HCT116 (cell line): ENCODE results near the gene UVSSA. TPM values are rescaled to one million over a fixed set of nuclear protein-coding genes. Genes with fewer than 3 reads are reported as not detected.

ENCODE experiments used
- ATAC-seq: fragments of 200-7000 bp; cut with Tn5 transposase; 2 replicates; pipeline ENCODE4 v1.9.1; 2020; ENCODE audit warnings: mild to moderate bottlenecking, moderate library complexity
- BruUV-seq: library from RNA; stranded (reverse); fragments of 400-500 nt; replicated peaks from 2 replicates; lab custom pipeline; 2021; lab: Mats Ljungman, UMichigan
- CTCF ChIA-PET: fragments of 300-600 bp; sonication (Branson Sonifier 250); formaldehyde crosslinking; loops from one replicate; lab custom pipeline; 2021; ENCODE audit warnings: antibody characterized with exemption; lab: Charles Lee
- POLR2A ChIA-PET: fragments of 300-600, 350-600 bp; sonication (Branson Sonifier 250); formaldehyde crosslinking; loops from one replicate; lab custom pipeline; 2021; ENCODE audit warnings: antibody characterized with exemption; lab: Charles Lee
- RAD21 ChIA-PET, 2 experiments: fragments of 300-600 bp; sonication (Branson Sonifier 250); formaldehyde crosslinking; loops; one replicate each; lab custom pipeline; 2023; ENCODE audit warnings: low total read pairs in 2 of 2; ENCODE audit not compliant: uncharacterized antibody in 2 of 2, unreplicated experiment in 2 of 2, low non-redundant PET in 1 of 2; lab: Charles Lee
- DNase-seq: peaks from one replicate; pipeline ENCODE4 v3.0.0-alpha.2; 2010; ENCODE audit warnings: low read depth, low spot score
- H2AFZ ChIP-seq: fragments of 200-600 bp; shearing (Covaris generic), sonication (generic); 2 replicates; pipeline ENCODE4 v1.6.1; 2017; ENCODE audit warnings: low read depth, mixed run types, mixed read lengths, antibody characterized with exemption, low read length; ENCODE audit not compliant: poor library complexity, severe bottlenecking
- H3K27ac ChIP-seq: 2 replicates; pipeline ENCODE4 v1.5.1; 2012; ENCODE audit warnings: low read depth, low read length
- H3K27me3 ChIP-seq: fragments of 200-600 bp; sonication (generic); 2 replicates; pipeline ENCODE4 v1.6.1; 2016; ENCODE audit warnings: mixed run types, low read length, mixed read lengths; ENCODE audit not compliant: insufficient read depth
- H3K36me3 ChIP-seq, 2 experiments: fragments of 200-500 bp in 1 of 2; fragments of 200-600 bp in 1 of 2; sonication (Bioruptor generic) in 1 of 2; sonication (generic) in 1 of 2; 2 replicates each; pipeline versions ENCODE4 v1.5.1 to v1.6.1; 2014 to 2016; ENCODE audit warnings: low read length in 2 of 2, inconsistent platforms in 1 of 2, mixed read lengths in 1 of 2, mixed run types in 1 of 2; ENCODE audit not compliant: insufficient read depth in 2 of 2, control insufficient read depth in 1 of 2
- H3K4me1 ChIP-seq, 2 experiments: fragments of 200-600 bp in 1 of 2; sonication (generic) in 1 of 2; 2 replicates each; pipeline versions ENCODE4 v1.5.1 to v1.6.1; 2012 to 2017; ENCODE audit warnings: low read length in 2 of 2, inconsistent platforms in 1 of 2, mild to moderate bottlenecking in 1 of 2, mixed read lengths in 1 of 2, mixed run types in 1 of 2, moderate library complexity in 1 of 2; ENCODE audit not compliant: insufficient read depth in 2 of 2, control insufficient read depth in 1 of 2
- H3K4me2 ChIP-seq: fragments of 200-600 bp; sonication (generic); 2 replicates; pipeline ENCODE4 v1.6.1; 2017; ENCODE audit warnings: mixed run types, low read length, mixed read lengths
- H3K4me3 ChIP-seq, 2 experiments: fragments of 200-600 bp in 1 of 2; sonication (generic) in 1 of 2; replicated peaks in 1 of 2; 2 replicates each; pipeline ENCODE4 v1.5.1; 2011 to 2016; ENCODE audit warnings: low read length in 2 of 2, control low read depth in 1 of 2, low read depth in 1 of 2, mild to moderate bottlenecking in 1 of 2, mixed read lengths in 1 of 2, mixed run types in 1 of 2
- H3K79me2 ChIP-seq: fragments of 200-600 bp; sonication (generic); 2 replicates; pipeline ENCODE4 v1.6.1; 2017; ENCODE audit warnings: mild to moderate bottlenecking, mixed run types, low read length, moderate library complexity, mixed read lengths; ENCODE audit not compliant: insufficient read depth
- H3K9ac ChIP-seq: fragments of 200-600 bp; sonication (generic); 2 replicates; pipeline ENCODE4 v1.6.1; 2016; ENCODE audit warnings: low read length, mixed read lengths
- H3K9me2 ChIP-seq: fragments of 200-600 bp; sonication (generic), shearing (Covaris generic); 2 replicates; pipeline ENCODE4 v1.6.1; 2017; ENCODE audit warnings: mixed run types, mild to moderate bottlenecking, moderate library complexity; ENCODE audit not compliant: insufficient read depth
- H3K9me3 ChIP-seq, 2 experiments: fragments of 200-500 bp in 1 of 2; fragments of 200-600 bp in 1 of 2; sonication (Bioruptor generic) in 1 of 2; sonication (generic) in 1 of 2; 2 replicates each; pipeline ENCODE4 v1.6.1; 2014 to 2017; ENCODE audit warnings: low read length in 2 of 2, mixed read lengths in 2 of 2, inconsistent platforms in 1 of 2, low read depth in 1 of 2, mild to moderate bottlenecking in 1 of 2, mixed run types in 1 of 2, moderate library complexity in 1 of 2; ENCODE audit not compliant: control insufficient read depth in 1 of 2, insufficient read depth in 1 of 2
- H4K20me1 ChIP-seq: fragments of 200-600 bp; sonication (generic), shearing (Covaris generic); 2 replicates; pipeline ENCODE4 v1.6.1; 2017; ENCODE audit warnings: mixed run types, mild to moderate bottlenecking, moderate library complexity; ENCODE audit not compliant: insufficient read depth
- CBX3 ChIP-seq: IDR thresholded peaks from 2 replicates; pipeline ENCODE4 v1.6.1; 2012; ENCODE audit warnings: low read depth
- CEBPB ChIP-seq: IDR thresholded peaks from 2 replicates; pipeline ENCODE4 v1.6.1; 2012; ENCODE audit warnings: low read depth
- EGR1 ChIP-seq: IDR thresholded peaks from 2 replicates; pipeline ENCODE4 v1.6.1; 2012; ENCODE audit warnings: low read depth
- ELF1 ChIP-seq: IDR thresholded peaks from 2 replicates; pipeline ENCODE4 v1.6.1; 2012; ENCODE audit warnings: low read depth, borderline replicate concordance
- EZH2phosphoT487 ChIP-seq: fragments of 200-600 bp; IDR thresholded peaks from 2 replicates; pipeline ENCODE4 v1.6.1; 2018; ENCODE audit warnings: antibody characterized with exemption, borderline replicate concordance
- FOSL1 ChIP-seq: IDR thresholded peaks from 2 replicates; pipeline ENCODE4 v1.6.1; 2012; ENCODE audit warnings: low read depth
- JUND ChIP-seq: IDR thresholded peaks from 2 replicates; pipeline ENCODE4 v1.6.1; 2012
- MAX ChIP-seq: IDR thresholded peaks from 2 replicates; pipeline ENCODE4 v1.6.1; 2012
- POLR2A ChIP-seq: IDR thresholded peaks from 2 replicates; pipeline ENCODE4 v1.7.0; 2011; ENCODE audit warnings: borderline replicate concordance; ENCODE audit not compliant: insufficient read depth, insufficient read length; ENCODE audit errors: extremely low read depth
- POLR2AphosphoS5 ChIP-seq: IDR thresholded peaks from 2 replicates; pipeline ENCODE4 v1.6.1; 2011; ENCODE audit warnings: mild to moderate bottlenecking, low read depth, low read length, moderate library complexity
- REST ChIP-seq: IDR thresholded peaks from 2 replicates; pipeline ENCODE4 v1.6.1; 2012; ENCODE audit warnings: low read depth
- SIN3A ChIP-seq: IDR thresholded peaks from 2 replicates; pipeline ENCODE4 v1.6.1; 2012; ENCODE audit warnings: low read depth
- SP1 ChIP-seq: IDR thresholded peaks from 2 replicates; pipeline ENCODE4 v1.6.1; 2012; ENCODE audit warnings: low read depth
- SRF ChIP-seq: IDR thresholded peaks from 2 replicates; pipeline ENCODE4 v1.6.1; 2012; ENCODE audit warnings: low read depth
- TCF7L2 ChIP-seq: IDR thresholded peaks from 2 replicates; pipeline ENCODE4 v1.7.0; 2011; ENCODE audit warnings: borderline replicate concordance, inconsistent platforms; ENCODE audit not compliant: insufficient read depth, insufficient read length; ENCODE audit errors: extremely low read depth
- YY1 ChIP-seq: IDR thresholded peaks from 2 replicates; pipeline ENCODE4 v1.6.1; 2011; ENCODE audit warnings: low read length, low read depth, moderate library complexity, mild to moderate bottlenecking; ENCODE audit not compliant: insufficient replicate concordance; ENCODE audit errors: extremely low read depth
- ZNF274 ChIP-seq: fragments of 200-500 bp; sonication (Bioruptor generic); IDR thresholded peaks from 2 replicates; pipeline ENCODE4 v1.6.1; 2014; ENCODE audit warnings: mild to moderate bottlenecking, low read depth, low read length, inconsistent platforms
- intact Hi-C: fragments of 100-400 bp; cut with micrococcal nuclease; formaldehyde crosslinking; loops from 2 replicates; pipeline ENCODE4 v1.10.0; 2022
- total RNA-seq: library from RNA; stranded (reverse); gene quantifications from one replicate; pipeline ENCODE4 v1.2.1, GENCODE V29; 2021; ENCODE audit not compliant: unreplicated experiment
- TF ChIP-seq, protein P1 (sequence below): IDR thresholded peaks from 2 replicates; pipeline ENCODE4 v1.6.1; 2011; ENCODE audit warnings: mild to moderate bottlenecking, low read length, moderate library complexity; ENCODE audit not compliant: insufficient replicate concordance; ENCODE audit errors: extremely low read depth

UVSSA gene
- total RNA-seq, 1 experiment from 2014 or later, result 30.5 TPM

- Histone ChIP-seq H2AFZ (no peak overlapping the region), H4K20me1 (no peaks in the 10 kb centered on the region), H3K27ac (no peak overlapping the region), H3K36me3 (no peaks in the 10 kb centered on the region; a peak in 1 of 4 replicates), H3K27me3 (no peaks in the 10 kb centered on the region), H3K4me1 (peaks cover 0 to 5% of the 10 kb centered on the region in 2 experiments; a peak in 1 of 4 replicates), H3K9ac (no peak overlapping the region), H3K9me3 (no peaks in the 10 kb centered on the region), H3K9me2 (no peaks in the 10 kb centered on the region), H3K79me2 (no peaks in the 10 kb centered on the region), H3K4me2 (no peak overlapping the region), H3K4me3 (no peak overlapping the region)
- CTCF ChIA-PET, result no interaction called here
- DNase-seq, result no peak
- POLR2A ChIA-PET, result no interaction called here
- no peak for TF ChIP-seq CBX3
- TF ChIP-seq SP1, result no peak
- TF ChIP-seq SIN3A, result no peak
- no peak for TF ChIP-seq REST
- TF ChIP-seq POLR2A, result no peak
- no peak for TF ChIP-seq EGR1
- TF ChIP-seq YY1, result no peak
- no peak for TF ChIP-seq FOSL1
- TF ChIP-seq, protein P1, sequence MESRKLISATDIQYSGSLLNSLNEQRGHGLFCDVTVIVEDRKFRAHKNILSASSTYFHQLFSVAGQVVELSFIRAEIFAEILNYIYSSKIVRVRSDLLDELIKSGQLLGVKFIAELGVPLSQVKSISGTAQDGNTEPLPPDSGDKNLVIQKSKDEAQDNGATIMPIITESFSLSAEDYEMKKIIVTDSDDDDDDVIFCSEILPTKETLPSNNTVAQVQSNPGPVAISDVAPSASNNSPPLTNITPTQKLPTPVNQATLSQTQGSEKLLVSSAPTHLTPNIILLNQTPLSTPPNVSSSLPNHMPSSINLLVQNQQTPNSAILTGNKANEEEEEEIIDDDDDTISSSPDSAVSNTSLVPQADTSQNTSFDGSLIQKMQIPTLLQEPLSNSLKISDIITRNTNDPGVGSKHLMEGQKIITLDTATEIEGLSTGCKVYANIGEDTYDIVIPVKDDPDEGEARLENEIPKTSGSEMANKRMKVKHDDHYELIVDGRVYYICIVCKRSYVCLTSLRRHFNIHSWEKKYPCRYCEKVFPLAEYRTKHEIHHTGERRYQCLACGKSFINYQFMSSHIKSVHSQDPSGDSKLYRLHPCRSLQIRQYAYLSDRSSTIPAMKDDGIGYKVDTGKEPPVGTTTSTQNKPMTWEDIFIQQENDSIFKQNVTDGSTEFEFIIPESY, result no peak
- no peak for TF ChIP-seq TCF7L2
- TF ChIP-seq JUND, result no peak
- no peak for TF ChIP-seq ZNF274
- no peak for TF ChIP-seq EZH2phosphoT487
- TF ChIP-seq ELF1, result no peak
- TF ChIP-seq MAX, result no peak
- TF ChIP-seq CEBPB, result no peak
- no peak for TF ChIP-seq SRF
- no peak for TF ChIP-seq POLR2AphosphoS5
- RAD21 ChIA-PET, result no interaction called here
- no peak for ATAC-seq
- no TSS peak for BruUV-seq
- intact Hi-C loops, result no loop called here
Observed at GRCh38 chr4:1362046-1362445, 15.0 kb downstream of the UVSSA start.
